Adrenal gland (tissue), 12 donors: ENCODE results near the gene NIN. TPM values are rescaled to one million over a fixed set of nuclear protein-coding genes. Genes with fewer than 3 reads are reported as not detected.
A peak's percentile ranks its signal among the peaks of the same experiment; 100 is the strongest.

Experiments
- DNase-seq, 7 donors: peaks; one replicate each; pipeline ENCODE4 v3.0.0-alpha.2; 2019 to 2020
- H3K27ac ChIP-seq, 5 donors: fragments of 200-600 bp; sonication (generic) in 4 of 5; 1 replicate in 3 of 5; 2 replicates in 2 of 5; pipeline versions ENCODE4 v1.5.1 to v1.8.0; 2016 to 2020; ENCODE audit warnings: mild to moderate bottlenecking in 1 of 5
- H3K27me3 ChIP-seq: fragments of 200-600 bp; 2 replicates; pipeline ENCODE4 v1.8.0; 2021
- H3K36me3 ChIP-seq, 2 donors: fragments of 200-600 bp; replicated peaks in 1 of 2; 1 replicate in 1 of 2; 2 replicates in 1 of 2; pipeline versions ENCODE4 v1.5.1 to v1.8.0; 2018 to 2022
- H3K4me1 ChIP-seq, 2 donors: fragments of 200-600 bp; replicated peaks in 1 of 2; 1 replicate in 1 of 2; 2 replicates in 1 of 2; pipeline versions ENCODE4 v1.5.1 to v1.8.0; 2018 to 2021
- H3K4me3 ChIP-seq, 4 donors: fragments of 200-600 bp; sonication (generic) in 3 of 4; one replicate each; pipeline ENCODE4 v1.5.1; 2016 to 2018
- H3K9me3 ChIP-seq, 3 donors: fragments of 200-600 bp; sonication (generic) in 1 of 3; replicated peaks in 1 of 3; 1 replicate in 2 of 3; 2 replicates in 1 of 3; pipeline versions ENCODE4 v1.5.1 to v1.8.0; 2016 to 2021
- POLR2A ChIP-seq, 2 donors: fragments of 450-650 bp; IDR thresholded peaks; one replicate each; pipeline ENCODE4 v1.6.1; 2017; ENCODE audit warnings: antibody characterized with exemption in 2 of 2, mild to moderate bottlenecking in 2 of 2, moderate library complexity in 1 of 2
- WGBS, 4 donors: extraction: QIAGEN DNeasy Blood & Tissue Kit in 2 of 4; methylation state at CpG; one replicate each; pipeline versions ENCODE4 v1.1.5 to v1.1.7; 2013 to 2017; 5-methylcytosine and 5-hydroxymethylcytosine counted together
- intact Hi-C, 2 donors: fragments of 100-400 bp; cut with DNase I; formaldehyde crosslinking; loops; one replicate each; pipeline versions ENCODE4 v1.14.1 to v1.15.0; 2022 to 2023
- polyA plus RNA-seq, 3 donors: library from polyadenylated mRNA; stranded (reverse); fragments of 200-250 nt in 2 of 3; fragments of 350-450 nt in 1 of 3; fragmentation: Illumina TruSeq in 1 of 3; extraction: RNeasy Lipid Tissue Mini Kit (QIAGEN cat#74804) in 1 of 3; gene quantifications; one replicate each; pipeline ENCODE4 v1.2.3, GENCODE V29; 2013 to 2014
- total RNA-seq, 9 donors: library from RNA; depleted of rRNA in 4 of 9; stranded (reverse); fragments of >200 nt in 4 of 9; fragments of 120-200 nt in 1 of 9; fragmentation: NEBNext Ultra II Directional in 1 of 9; extraction: Animal tissue kit (Norgen Biotek cat#: 25700) in 1 of 9; gene quantifications; one replicate each; pipeline versions ENCODE4 v1.1.0 to v1.2.4, GENCODE V29; 2013 to 2023
- TF ChIP-seq, protein P1 (sequence below), 6 experiments: fragments of 450-650 bp in 4 of 6; fragments of 200-600 bp in 2 of 6; sonication (generic) in 1 of 6; IDR thresholded peaks; 1 replicate in 5 of 6; 2 replicates in 1 of 6; pipeline versions ENCODE4 v1.5.1 to v1.8.0; 2016 to 2021; ENCODE audit warnings: antibody characterized with exemption in 6 of 6, mild to moderate bottlenecking in 2 of 6, moderate library complexity in 1 of 6
- donor health status: healthy with polysubstance abuse.
- donor health status: Bipolar disorder and iron deficiency.
- donor health status: DM: yes; HTN: yes; CAD: no.
- donor health status: DM: no; HTN: no; CAD: no.
- donor health status: DM: no; HTN: no; CAD: no.
- donor health status: DM: yes; HTN: yes; CAD: no.

The NIN gene
- total and polyA plus RNA-seq, 12 donors: 3.0 to 66.1 (median 17.9) TPM

DNA sequence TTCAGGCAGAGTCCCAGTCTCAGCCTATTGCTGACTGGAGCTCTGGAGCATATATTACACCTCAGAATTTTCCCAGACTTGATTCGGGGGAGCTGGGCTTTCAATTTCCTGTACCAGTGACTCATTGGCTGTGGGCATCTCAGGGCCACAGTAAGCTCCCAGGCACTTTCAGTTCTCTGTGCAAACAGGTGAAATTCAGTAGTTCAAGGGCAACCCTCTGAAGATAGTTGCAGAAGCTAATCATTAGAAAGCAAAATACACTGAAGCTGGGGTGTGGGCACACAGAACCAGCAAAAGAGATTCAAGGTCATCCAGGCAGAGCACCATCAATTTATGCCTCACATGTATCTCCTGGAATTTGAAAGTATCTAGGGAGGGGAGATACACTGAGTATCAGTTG is 8.1 kb upstream of the NIN start:
- DNase-seq: peak in 5 of 7 donors; percentile 18 to 38 (median 31)
- 14 to 56% (median 47%) methylated on average over 1 of the region's 1 CpG for WGBS, 4 donors
- Histone ChIP-seq H3K36me3 (no peaks in the 10 kb centered on the region), H3K4me3 (no peak overlapping the region), H3K9me3 (no peaks in the 10 kb centered on the region), H3K4me1 (no peaks in the 10 kb centered on the region), H3K27ac (no peak overlapping the region), H3K27me3 (no peaks in the 10 kb centered on the region)
- TF ChIP-seq, protein P1, sequence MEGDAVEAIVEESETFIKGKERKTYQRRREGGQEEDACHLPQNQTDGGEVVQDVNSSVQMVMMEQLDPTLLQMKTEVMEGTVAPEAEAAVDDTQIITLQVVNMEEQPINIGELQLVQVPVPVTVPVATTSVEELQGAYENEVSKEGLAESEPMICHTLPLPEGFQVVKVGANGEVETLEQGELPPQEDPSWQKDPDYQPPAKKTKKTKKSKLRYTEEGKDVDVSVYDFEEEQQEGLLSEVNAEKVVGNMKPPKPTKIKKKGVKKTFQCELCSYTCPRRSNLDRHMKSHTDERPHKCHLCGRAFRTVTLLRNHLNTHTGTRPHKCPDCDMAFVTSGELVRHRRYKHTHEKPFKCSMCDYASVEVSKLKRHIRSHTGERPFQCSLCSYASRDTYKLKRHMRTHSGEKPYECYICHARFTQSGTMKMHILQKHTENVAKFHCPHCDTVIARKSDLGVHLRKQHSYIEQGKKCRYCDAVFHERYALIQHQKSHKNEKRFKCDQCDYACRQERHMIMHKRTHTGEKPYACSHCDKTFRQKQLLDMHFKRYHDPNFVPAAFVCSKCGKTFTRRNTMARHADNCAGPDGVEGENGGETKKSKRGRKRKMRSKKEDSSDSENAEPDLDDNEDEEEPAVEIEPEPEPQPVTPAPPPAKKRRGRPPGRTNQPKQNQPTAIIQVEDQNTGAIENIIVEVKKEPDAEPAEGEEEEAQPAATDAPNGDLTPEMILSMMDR (IDR thresholded peaks at IDR 0.05): no peak
- no peak for TF ChIP-seq POLR2A (IDR thresholded peaks at IDR 0.05)
- intact Hi-C loops: no loop called here

DNA sequence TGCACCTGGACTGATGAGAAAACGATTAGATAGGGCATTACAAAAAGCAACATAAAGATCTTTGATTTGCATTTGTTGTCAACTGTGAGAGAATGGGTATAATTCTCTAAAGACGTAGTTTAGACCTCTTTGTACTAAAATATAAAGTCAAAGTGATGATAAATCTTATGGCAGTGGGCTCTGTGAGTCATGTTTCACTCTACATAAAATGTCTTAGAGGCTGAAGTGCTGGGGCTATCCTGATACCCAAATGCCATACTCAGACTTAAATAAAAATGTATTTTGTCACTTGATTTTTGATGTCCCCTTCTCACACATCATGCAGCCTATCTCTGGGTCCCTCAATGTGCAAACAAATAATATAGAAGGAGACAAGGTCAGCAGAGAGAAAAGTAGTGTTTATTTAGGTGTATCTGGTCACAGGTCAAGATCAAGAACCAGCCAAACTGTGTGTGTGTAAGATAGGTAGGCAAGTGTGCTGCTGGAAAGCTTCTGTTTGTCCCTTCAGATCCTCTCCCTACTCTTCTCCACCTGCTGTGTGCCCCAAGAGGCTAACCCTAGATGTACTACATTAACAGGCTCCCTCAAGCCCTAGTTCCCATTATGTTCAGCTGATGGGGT is 7.0 kb upstream of the NIN start:
- TF ChIP-seq, protein P1 (IDR thresholded peaks at IDR 0.05): no peak
- TF ChIP-seq POLR2A (IDR thresholded peaks at IDR 0.05): no peak
- WGBS, 4 donors: 67 to 85% (median 78%) methylated on average over 2 of the region's 2 CpGs
- H3K4me3 ChIP-seq: no peak overlapping the region

DNA sequence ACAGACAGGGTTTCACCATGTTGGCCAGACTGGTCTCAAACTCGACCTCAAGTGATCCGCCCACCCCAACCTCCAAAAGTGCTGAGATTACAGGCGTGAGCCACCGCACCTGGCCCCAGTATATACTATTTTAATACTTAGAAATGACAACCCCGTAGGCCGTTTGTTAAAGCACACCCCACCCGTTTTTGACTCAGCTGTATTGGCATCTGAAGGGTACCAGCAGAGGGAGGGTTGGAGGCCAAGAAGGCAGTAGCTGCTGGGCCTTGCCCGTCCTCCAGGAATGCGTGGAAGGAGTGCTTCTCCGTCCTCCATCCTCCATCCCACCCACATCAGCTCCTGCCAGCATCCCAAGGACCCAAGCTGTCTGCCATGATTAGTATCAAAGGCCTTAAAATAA is 6.3 kb upstream of the NIN start:
- Histone ChIP-seq H3K27me3 (no peaks in the 10 kb centered on the region), H3K36me3 (no peaks in the 10 kb centered on the region), H3K27ac (no peak overlapping the region), H3K4me1 (peaks cover 0 to under 1% of the 10 kb centered on the region in 2 donors), H3K9me3 (no peaks in the 10 kb centered on the region), H3K4me3 (no peak overlapping the region)
- intact Hi-C loops: no loop called here
- no peak for TF ChIP-seq POLR2A (IDR thresholded peaks at IDR 0.05)
- TF ChIP-seq, protein P1 (IDR thresholded peaks at IDR 0.05): no peak
- WGBS, 4 donors: 69 to 82% (median 72%) methylated on average over 6 to 10 of the region's 10 CpGs
- no peak for DNase-seq

More for the DNA sequence above, 7.0 kb upstream of the NIN start:
- H3K9me3 ChIP-seq: no peaks in the 10 kb centered on the region
- H3K36me3 ChIP-seq: no peaks in the 10 kb centered on the region
- DNase-seq: no peak
- intact Hi-C loops: no loop called here
- H3K27ac ChIP-seq: no peak overlapping the region
- no peaks in the 10 kb centered on the region for H3K27me3 ChIP-seq
- no peaks in the 10 kb centered on the region for H3K4me1 ChIP-seq

DNA sequence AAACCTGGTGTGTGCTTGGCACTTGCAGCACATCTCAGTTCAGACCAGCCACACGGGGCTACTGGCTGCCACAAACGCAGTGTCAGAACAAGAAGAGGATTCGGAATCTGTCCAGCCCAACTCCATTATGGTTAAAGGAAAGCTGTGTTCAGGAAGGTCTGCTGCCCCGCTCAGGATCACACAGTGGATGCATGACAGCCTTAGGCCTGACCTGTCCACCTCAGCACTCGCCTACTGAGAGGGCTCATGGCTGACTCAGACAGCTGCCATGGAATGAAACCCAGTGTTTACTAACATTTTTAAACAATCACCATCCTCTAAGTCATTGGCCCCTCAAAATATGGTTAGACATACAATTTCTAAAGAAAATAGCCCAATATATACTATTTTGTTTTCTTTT is 5.6 kb upstream of the NIN start:
- DNase-seq: no peak
- Histone ChIP-seq H3K9me3 (no peaks in the 10 kb centered on the region), H3K27me3 (no peaks in the 10 kb centered on the region), H3K27ac (no peak overlapping the region), H3K4me1 (peaks cover 0 to 8% of the 10 kb centered on the region in 2 donors), H3K4me3 (no peak overlapping the region), H3K36me3 (no peaks in the 10 kb centered on the region)
- intact Hi-C loops: no loop called here
- TF ChIP-seq, protein P1 (IDR thresholded peaks at IDR 0.05): no peak
- no peak for TF ChIP-seq POLR2A (IDR thresholded peaks at IDR 0.05)
- 88 to 95% (median 90%) methylated on average over 4 to 5 of the region's 5 CpGs for WGBS, 4 donors
